A673 (cell line): ENCODE data around the gene OTOA.
A peak's percentile ranks its signal among the peaks of the same experiment; 100 is the strongest.

ENCODE experiments used
- EZH2 ChIP-seq: fragments of 200-600 bp; sonication (generic); IDR thresholded peaks from 2 replicates; pipeline ENCODE4 v1.6.1; 2017; ENCODE audit warnings: borderline replicate concordance, low read depth, mild to moderate bottlenecking, mixed read lengths, antibody characterized with exemption, low read length; ENCODE audit not compliant: poor library complexity, severe bottlenecking
- TF ChIP-seq, protein P1 (sequence below): fragments of 300-800, 200-600 bp; sonication (generic); conservative IDR thresholded peaks from 2 replicates; pipeline ENCODE4 v1.5.1; 2017; ENCODE audit warnings: low read depth, mild to moderate bottlenecking, antibody characterized with exemption, low read length, moderate library complexity, mixed read lengths

DNA sequence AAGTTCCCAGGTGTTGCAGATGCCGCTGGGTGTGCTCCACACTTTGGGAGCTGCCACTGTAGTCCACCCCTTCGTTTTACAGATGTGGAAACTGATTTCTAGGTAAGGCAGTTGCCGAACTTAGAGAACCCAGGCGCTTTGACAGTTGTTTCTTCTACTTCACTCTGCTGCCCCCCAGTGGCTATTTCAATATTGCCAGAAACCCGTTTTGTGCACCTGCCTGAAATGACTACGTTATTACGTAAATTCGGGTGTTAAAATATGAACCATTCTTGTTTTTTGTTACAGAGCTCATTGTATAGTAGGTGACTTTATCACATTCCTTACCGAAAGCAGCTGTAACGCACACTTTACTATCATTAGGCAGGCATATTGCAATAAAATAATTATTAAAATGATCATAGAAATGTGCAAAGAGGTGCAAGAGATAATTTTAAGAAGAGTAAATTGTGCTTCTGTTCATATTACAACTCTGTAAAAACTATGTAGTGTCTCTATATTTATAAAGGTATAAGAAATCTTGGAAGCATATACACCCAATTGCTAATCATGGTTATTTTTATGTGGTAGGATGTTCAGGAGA, 44.9 kb downstream of the OTOA start:
- no peak for TF ChIP-seq EZH2
- TF ChIP-seq, protein P1, sequence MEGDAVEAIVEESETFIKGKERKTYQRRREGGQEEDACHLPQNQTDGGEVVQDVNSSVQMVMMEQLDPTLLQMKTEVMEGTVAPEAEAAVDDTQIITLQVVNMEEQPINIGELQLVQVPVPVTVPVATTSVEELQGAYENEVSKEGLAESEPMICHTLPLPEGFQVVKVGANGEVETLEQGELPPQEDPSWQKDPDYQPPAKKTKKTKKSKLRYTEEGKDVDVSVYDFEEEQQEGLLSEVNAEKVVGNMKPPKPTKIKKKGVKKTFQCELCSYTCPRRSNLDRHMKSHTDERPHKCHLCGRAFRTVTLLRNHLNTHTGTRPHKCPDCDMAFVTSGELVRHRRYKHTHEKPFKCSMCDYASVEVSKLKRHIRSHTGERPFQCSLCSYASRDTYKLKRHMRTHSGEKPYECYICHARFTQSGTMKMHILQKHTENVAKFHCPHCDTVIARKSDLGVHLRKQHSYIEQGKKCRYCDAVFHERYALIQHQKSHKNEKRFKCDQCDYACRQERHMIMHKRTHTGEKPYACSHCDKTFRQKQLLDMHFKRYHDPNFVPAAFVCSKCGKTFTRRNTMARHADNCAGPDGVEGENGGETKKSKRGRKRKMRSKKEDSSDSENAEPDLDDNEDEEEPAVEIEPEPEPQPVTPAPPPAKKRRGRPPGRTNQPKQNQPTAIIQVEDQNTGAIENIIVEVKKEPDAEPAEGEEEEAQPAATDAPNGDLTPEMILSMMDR, result peak; percentile 89
